OCI-LY1 (cell line): ENCODE measurements around the gene KANSL3.

Experiments
- CTCF ChIP-seq: fragments of 200-600 bp; sonication (generic), shearing (Covaris generic); IDR thresholded peaks from 2 replicates; pipeline ENCODE4 v1.5.1; 2017; ENCODE audit warnings: mild to moderate bottlenecking, antibody characterized with exemption, low read length, moderate library complexity, mixed read lengths
- EZH2 ChIP-seq: fragments of 200-600 bp; sonication (generic), shearing (Covaris generic); IDR thresholded peaks from 2 replicates; pipeline ENCODE4 v1.8.0; 2017; ENCODE audit warnings: borderline replicate concordance, mixed run types, mild to moderate bottlenecking, antibody characterized with exemption, low read length, moderate library complexity, mixed read lengths

GRCh38 chr2:96665083-96665569 is 27.0 kb upstream of the KANSL3 start:
- TF ChIP-seq CTCF, result no peak
- TF ChIP-seq EZH2, result no peak
